Ovary (tissue), 3 donors: ENCODE data around the gene BBS5.
"Not testable (repeated sequence)": the region's sequence is repeated elsewhere in the genome, so short reads cannot be mapped to it uniquely, and the experiment has no call there.

Experiments used
- CTCF ChIP-seq, 3 donors: fragments of 450-650 bp in 2 of 3; fragments of 200-600 bp in 1 of 3; IDR thresholded peaks; one replicate each; pipeline versions ENCODE4 v1.5.1 to v1.8.0; 2016 to 2022; ENCODE audit warnings: antibody characterized with exemption in 3 of 3, mild to moderate bottlenecking in 1 of 3
- EP300 ChIP-seq: sonication (generic); formaldehyde crosslinking; IDR thresholded peaks from one replicate; pipeline ENCODE4 v1.6.1; 2017; ENCODE audit warnings: antibody characterized with exemption
- POLR2A ChIP-seq: fragments of 450-650 bp; IDR thresholded peaks from one replicate; pipeline ENCODE4 v1.6.1; 2017; ENCODE audit warnings: antibody characterized with exemption, mild to moderate bottlenecking, moderate library complexity
- donor health status: DM: no; HTN: no; CAD: no.

GRCh38 chr2:169516488-169516995 lies 37.2 kb downstream of the BBS5 start:
- TF ChIP-seq EP300; CTCF (IDR thresholded peaks at IDR 0.05); POLR2A: not testable (repeated sequence)
